ENCODE data around the gene ZNF444. TPM values are rescaled to one million over a fixed set of nuclear protein-coding genes. Genes with fewer than 3 reads are reported as not detected.
"Not testable (repeated sequence)": the region's sequence is repeated elsewhere in the genome, so short reads cannot be mapped to it uniquely, and the experiment has no call there.

The ZNF444 gene
- total RNA-seq, 2 experiments from 2014 or later, result 29.3 to 32.5 TPM

DNA sequence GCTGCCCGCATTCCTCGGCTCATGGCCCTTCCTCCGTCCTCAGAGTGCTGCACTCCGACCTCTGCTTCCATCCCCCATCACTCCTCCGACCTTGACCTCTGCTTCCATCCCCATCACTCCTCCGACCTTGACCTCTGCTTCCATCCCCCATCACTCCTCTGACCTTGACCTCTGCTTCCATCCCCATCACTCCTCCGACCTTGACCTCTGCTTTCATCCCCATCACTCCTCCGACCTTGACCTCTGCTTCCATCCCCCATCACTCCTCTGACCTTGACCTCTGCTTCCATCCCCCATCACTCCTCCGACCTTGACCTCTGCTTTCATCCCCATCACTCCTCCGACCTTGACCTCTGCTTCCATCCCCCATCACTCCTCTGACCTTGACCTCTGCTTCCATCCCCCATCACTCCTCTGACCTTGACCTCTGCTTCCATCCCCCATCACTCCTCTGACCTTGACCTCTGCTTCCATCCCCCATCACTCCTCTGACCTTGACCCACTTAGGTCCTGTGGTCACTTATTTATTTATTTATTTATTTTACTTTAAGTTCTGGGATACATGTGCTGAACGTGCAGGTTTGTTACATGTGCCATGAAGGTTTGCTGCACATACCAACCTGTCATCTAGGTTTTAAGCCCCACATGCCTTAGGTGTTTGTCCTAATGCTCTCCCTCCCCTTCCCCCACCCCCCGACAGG is 8.0 kb downstream of the ZNF444 start:
- H3K9me3 Mint-ChIP-seq (ENCODE audit: low read depth); CTCF ChIA-PET; H3K27me3 Mint-ChIP-seq; H3K4me3 Mint-ChIP-seq; H3K27ac Mint-ChIP-seq; ATAC-seq; H3K4me1 Mint-ChIP-seq; DNase-seq: not testable (repeated sequence)
- H3K36me3 Mint-ChIP-seq, result peaks cover 24% of the 10 kb centered on the region

DNA sequence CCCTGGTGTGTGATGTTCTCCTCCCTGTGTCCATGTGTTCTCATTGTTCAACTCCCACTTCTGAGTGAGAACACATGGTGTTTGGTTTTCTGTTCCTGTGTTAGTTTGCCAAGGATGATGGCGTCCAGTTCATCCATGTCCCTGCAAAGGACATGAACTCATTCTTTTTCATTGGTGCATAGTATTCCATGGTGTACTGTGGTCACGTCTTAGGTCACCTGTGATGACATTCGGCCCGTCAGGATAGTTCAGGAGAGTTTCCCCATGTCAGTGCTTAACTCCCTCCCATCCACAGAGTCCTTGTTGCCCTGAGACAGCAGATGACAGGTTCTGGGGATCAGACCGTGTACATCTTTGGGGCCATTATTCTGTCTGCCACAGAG is 8.6 kb downstream of the ZNF444 start:
- DNase-seq (no peak), ATAC-seq (no peak)
- Mint-ChIP-seq H3K4me1 (peaks cover under 1% of the 10 kb centered on the region), H3K27ac (no peak overlapping the region), H3K27me3 (no peaks in the 10 kb centered on the region), H3K4me3 (no peak overlapping the region), H3K9me3 (ENCODE audit: low read depth) (no peaks in the 10 kb centered on the region), H3K36me3 (peaks cover 23% of the 10 kb centered on the region)
- CTCF ChIA-PET, result no interaction called here

DNA sequence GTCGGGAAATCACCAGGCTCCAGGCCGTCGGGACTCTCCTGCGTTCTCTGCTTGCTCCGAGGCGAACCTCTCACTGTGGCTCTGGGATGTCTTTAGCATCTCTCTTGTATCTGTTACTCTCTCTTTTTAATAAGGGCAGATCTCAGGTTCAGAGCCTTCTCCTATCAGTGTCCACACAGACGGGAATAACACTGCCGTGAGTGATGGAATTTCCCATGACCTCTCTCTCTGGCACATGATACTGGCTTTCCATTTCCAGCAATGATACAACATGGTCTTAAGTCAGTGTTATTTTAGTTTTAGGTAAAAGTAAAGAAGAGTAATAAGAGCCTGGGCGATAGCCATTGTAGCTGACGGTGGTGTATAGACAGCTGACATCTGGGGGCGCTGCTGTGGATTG is 9.3 kb downstream of the ZNF444 start:
- Mint-ChIP-seq H3K9me3 (ENCODE audit: low read depth) (no peaks in the 10 kb centered on the region), H3K4me3 (no peak overlapping the region), H3K27ac (no peak overlapping the region), H3K4me1 (no peaks in the 10 kb centered on the region), H3K27me3 (no peaks in the 10 kb centered on the region), H3K36me3 (peaks cover 23% of the 10 kb centered on the region)
- ATAC-seq, result no peak
- no peak for DNase-seq
- CTCF ChIA-PET, result no interaction called here

DNA sequence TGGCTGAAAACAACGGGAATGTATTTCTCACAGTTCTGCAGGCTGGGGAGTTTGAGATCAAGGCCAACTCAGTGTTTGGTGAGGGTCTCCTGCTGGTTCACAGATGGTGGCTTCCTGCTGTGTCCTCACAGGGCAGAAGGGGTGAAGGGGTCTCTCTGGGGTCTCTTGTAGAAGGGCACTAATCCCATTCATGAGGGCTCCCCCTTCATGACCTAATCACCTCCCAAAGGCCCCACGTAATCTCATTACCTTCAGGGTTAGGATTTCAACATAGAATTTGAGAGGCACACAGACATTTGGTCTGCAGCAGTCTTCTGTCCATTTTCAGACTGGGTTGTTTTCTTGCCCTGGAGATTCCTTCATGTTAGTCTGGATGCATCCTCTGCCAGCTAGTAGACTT is 11.6 kb downstream of the ZNF444 start:
- ATAC-seq (no peak), DNase-seq (no peak)
- CTCF ChIA-PET, result no interaction called here
- no peaks in the 10 kb centered on the region for H3K9me3 Mint-ChIP-seq (ENCODE audit: low read depth)
- peaks cover 21% of the 10 kb centered on the region for H3K36me3 Mint-ChIP-seq
- H3K27ac Mint-ChIP-seq, result no peak overlapping the region
- no peaks in the 10 kb centered on the region for H3K4me1 Mint-ChIP-seq
- no peak overlapping the region for H3K4me3 Mint-ChIP-seq
- H3K27me3 Mint-ChIP-seq, result no peaks in the 10 kb centered on the region

DNA sequence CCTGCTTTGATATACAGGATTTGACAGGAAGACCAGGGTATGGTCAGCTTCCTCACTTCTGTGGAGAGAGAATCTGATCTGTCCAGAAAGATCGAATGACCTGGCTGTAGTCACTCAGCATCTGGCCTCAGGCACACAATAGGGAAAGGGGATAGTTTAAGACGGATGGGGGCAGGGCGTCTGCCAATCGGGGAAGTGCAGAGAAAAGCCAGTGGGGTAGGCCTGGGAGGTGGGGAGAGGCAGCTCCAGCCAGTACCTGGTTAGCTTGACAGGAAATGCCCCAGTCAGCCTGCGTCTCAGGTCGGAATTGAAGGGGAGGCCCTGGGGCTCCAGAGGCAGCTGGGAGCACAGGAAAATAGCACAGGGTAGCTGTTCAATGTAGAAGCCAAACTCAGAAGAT is 12.4 kb downstream of the ZNF444 start:
- Mint-ChIP-seq H3K4me1 (no peaks in the 10 kb centered on the region), H3K9me3 (ENCODE audit: low read depth) (no peaks in the 10 kb centered on the region), H3K4me3 (no peak overlapping the region), H3K27me3 (no peaks in the 10 kb centered on the region), H3K27ac (no peak overlapping the region), H3K36me3 (peaks cover 15% of the 10 kb centered on the region)
- CTCF ChIA-PET, result interaction anchor here (0.8 kb wide), 1 partner anchor 100 kb away, joined by 3 read pairs; no protein-coding TSS in a partner anchor
- DNase-seq (no peak), ATAC-seq (no peak)

DNA sequence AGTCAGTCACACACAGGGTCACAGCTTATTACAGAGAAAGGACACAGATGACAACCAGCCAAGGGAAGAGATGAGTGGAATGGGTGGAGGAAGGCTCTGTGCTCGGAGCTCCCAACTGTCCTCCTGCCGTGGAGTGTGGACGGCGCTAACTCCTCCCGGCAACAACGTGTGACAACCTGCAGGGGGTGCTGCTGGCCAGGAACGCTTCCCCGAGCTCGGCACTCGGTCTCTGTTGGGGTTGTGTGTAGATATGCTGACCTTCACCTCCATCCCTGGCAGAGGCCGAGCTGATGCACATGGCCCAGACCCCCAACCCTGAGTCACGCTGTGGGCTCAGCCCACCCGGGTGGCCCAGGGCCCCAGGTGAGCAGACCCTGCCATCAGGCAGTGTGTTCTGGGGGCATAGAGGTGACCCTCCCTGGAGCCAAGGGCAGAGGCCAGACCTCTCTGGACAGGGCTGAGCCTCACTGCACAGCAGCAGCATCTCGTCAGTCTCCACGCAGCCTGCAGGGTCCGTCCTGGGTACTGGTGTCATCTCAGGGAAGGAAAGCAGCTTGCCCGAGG is 14.1 kb downstream of the ZNF444 start:
- Mint-ChIP-seq H3K4me1 (no peaks in the 10 kb centered on the region), H3K27ac (no peak overlapping the region), H3K4me3 (no peak overlapping the region), H3K36me3 (peaks cover 14% of the 10 kb centered on the region), H3K9me3 (ENCODE audit: low read depth) (no peaks in the 10 kb centered on the region), H3K27me3 (no peaks in the 10 kb centered on the region)
- ATAC-seq (no peak), DNase-seq (no peak)
- CTCF ChIA-PET, result interaction anchor here (0.9 to 1.5 kb wide), 2 partner anchors 79 to 98 kb away, joined by 3 to 7 read pairs; no protein-coding TSS in a partner anchor

DNA sequence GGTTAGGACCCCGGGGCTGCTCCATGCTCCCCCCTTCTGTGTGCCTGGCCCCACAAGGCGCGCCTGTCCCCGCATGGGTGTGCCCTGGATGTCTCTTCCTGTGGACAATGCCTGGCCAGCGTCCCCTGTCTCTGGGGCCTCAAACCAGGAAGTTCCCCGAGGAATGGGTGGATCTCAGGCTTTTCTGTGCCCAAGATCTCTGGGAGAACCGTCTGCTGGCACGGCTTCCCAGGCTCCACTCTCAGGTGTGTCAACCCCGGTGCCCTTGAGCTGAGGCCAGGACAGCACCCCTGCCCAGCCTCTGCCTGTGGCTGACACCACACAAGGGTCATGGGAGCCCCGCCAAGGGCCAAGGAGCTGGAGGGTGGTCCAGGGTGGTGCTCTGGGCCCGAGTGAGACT is 15.7 kb downstream of the ZNF444 start:
- no peaks in the 10 kb centered on the region for H3K9me3 Mint-ChIP-seq (ENCODE audit: low read depth)
- DNase-seq, result no peak
- H3K27ac Mint-ChIP-seq, result no peak overlapping the region
- H3K36me3 Mint-ChIP-seq, result peaks cover 11% of the 10 kb centered on the region
- H3K4me3 Mint-ChIP-seq, result no peak overlapping the region
- no peaks in the 10 kb centered on the region for H3K27me3 Mint-ChIP-seq
- ATAC-seq, result no peak
- H3K4me1 Mint-ChIP-seq, result no peaks in the 10 kb centered on the region
- CTCF ChIA-PET, result no interaction called here

DNA sequence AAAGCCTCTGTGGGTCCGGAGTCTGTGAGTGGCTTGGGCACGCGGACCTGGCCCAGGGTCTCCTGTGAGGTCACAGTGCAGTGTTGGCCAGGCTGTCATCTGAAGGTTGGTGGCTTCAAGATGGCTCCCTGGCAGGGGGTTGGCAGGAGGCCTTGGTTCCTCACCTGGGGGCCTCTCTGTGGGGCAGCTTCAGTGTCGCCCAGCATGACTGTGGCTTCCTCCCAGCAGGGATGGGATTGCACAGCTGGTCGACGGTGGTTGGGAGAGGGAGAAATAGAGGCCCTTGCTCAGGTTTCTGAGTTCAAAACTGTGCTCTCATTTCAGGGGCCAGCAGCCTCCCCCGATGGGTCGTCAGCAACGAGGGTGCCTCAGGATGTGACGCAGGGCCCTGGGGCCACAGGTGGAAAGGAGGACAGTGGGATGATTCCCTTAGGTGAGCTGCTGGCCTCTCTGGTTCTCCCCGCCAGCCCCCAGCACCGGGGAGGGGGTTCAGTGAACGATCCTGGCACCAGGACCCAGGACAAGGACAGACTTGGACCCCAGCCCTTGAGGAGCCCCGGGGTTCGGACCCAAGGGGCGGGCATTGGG is 17.2 kb downstream of the ZNF444 start:
- CTCF ChIA-PET, result interaction anchor here (1.0 kb wide), 1 partner anchor 14 kb away, joined by 3 read pairs; no protein-coding TSS in a partner anchor
- DNase-seq (no peak), ATAC-seq (no peak)
- no peaks in the 10 kb centered on the region for H3K9me3 Mint-ChIP-seq (ENCODE audit: low read depth)
- H3K27me3 Mint-ChIP-seq, result no peaks in the 10 kb centered on the region
- H3K4me1 Mint-ChIP-seq, result peaks cover 2% of the 10 kb centered on the region
- no peak overlapping the region for H3K27ac Mint-ChIP-seq
- no peak overlapping the region for H3K4me3 Mint-ChIP-seq
- H3K36me3 Mint-ChIP-seq, result peaks cover 11% of the 10 kb centered on the region

DNA sequence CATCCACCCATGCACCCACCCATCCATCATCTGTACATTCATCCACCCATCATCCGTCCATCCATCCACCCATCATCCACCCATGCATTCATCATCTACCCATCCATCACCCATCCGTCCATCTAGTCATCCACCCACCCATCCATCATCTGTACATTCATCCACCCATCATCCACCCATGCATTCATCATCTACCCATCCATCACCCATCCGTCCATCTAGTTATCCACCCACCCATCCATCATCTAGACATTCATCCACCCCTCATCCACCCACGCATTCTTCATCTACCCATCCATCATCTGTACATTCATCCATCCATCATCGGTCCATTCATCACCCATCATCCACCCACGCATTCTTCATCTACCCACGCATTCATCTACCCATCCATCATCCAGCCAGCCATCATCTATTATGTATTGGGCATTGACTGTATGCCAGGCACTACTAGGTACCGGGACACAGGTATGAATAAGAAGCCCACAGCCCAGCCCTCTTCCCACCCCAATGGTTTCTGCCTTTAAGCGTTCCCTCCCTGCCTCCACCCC is 18.0 kb downstream of the ZNF444 start:
- Mint-ChIP-seq H3K4me1 (peaks cover 4% of the 10 kb centered on the region), H3K4me3 (no peak overlapping the region), H3K9me3 (ENCODE audit: low read depth) (no peaks in the 10 kb centered on the region), H3K27ac (no peak overlapping the region), H3K36me3 (peaks cover 11% of the 10 kb centered on the region), H3K27me3 (no peaks in the 10 kb centered on the region)
- no peak for DNase-seq
- CTCF ChIA-PET, result no interaction called here
- ATAC-seq, result no peak

DNA sequence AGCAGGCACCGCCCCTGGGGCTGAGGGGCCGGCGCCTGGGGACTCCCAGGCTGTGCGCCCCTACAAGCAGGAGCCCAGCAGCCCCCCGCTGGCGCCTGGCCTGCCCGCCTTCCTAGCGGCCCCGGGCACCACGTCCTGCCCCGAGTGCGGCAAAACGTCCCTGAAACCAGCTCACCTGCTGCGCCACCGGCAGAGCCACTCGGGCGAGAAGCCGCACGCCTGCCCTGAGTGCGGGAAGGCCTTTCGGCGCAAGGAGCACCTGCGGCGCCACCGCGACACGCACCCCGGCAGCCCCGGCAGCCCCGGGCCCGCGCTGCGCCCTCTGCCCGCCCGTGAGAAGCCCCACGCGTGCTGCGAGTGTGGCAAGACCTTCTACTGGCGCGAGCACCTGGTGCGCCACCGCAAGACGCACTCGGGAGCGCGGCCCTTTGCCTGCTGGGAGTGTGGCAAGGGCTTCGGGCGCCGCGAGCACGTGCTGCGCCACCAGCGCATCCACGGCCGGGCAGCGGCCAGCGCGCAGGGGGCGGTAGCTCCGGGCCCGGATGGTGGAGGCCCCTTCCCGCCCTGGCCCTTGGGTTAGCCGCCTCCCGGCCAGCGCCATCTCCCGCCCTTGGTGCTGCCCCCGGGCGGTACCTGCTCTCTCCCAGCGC is 18.7 kb downstream of the ZNF444 start:
- no peak for ATAC-seq

DNA sequence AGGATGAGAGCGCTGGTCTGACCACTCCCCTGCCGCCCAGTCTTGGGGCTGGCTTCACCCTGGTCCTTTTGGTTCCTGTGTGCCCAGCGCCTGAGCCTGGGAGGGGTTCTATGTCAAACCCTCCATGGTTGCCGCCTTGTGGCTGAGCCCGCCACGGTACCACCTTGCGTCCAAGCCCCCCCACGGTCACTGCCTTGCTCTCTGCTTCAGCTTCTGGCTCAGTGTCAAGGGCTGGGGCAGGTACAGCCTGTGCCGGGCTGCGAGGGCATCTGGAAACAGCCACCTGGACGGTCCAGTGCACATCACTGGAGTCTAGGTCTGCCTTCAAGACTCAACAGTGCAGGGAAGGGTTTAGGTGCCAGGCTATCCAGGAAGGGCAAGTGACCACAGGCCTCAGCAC is 20.4 kb downstream of the ZNF444 start:
- Mint-ChIP-seq H3K27me3 (no peaks in the 10 kb centered on the region), H3K36me3 (peaks cover 10% of the 10 kb centered on the region), H3K27ac (no peak overlapping the region), H3K4me1 (peaks cover 8% of the 10 kb centered on the region), H3K9me3 (ENCODE audit: low read depth) (no peaks in the 10 kb centered on the region), H3K4me3 (no peak overlapping the region)
- CTCF ChIA-PET, result no interaction called here
- ATAC-seq, result no peak
- DNase-seq, result no peak

More for the DNA sequence above, 18.7 kb downstream of the ZNF444 start:
- CTCF ChIA-PET, result no interaction called here
- Mint-ChIP-seq H3K27ac (no peak overlapping the region), H3K27me3 (no peaks in the 10 kb centered on the region), H3K9me3 (ENCODE audit: low read depth) (no peaks in the 10 kb centered on the region), H3K36me3 (peaks cover 11% of the 10 kb centered on the region), H3K4me1 (peaks cover 6% of the 10 kb centered on the region), H3K4me3 (no peak overlapping the region)
- DNase-seq, result no peak

DNA sequence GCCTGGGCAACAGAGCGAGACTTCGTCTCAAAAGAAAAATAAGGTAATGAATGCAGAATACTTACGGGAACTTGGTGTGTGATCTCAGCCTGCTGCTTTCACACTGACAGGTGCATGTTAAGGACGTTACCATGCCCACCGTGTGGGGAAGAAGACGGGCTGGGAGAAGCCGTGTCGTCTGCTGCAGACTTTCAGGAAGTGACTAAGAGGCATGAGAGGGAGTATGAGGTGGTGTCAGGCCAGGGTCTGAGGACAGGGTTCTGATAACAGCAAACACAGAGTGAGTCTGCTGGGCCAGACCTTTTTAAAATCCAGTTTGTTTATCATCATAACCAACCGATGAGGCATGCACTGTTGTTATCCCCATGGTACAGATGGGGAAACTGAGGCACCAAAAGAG is 21.2 kb downstream of the ZNF444 start:
- DNase-seq, result no peak
- CTCF ChIA-PET, result interaction anchor here (1.2 kb wide), 1 partner anchor 96 kb away, joined by 3 read pairs; no protein-coding TSS in a partner anchor

DNA sequence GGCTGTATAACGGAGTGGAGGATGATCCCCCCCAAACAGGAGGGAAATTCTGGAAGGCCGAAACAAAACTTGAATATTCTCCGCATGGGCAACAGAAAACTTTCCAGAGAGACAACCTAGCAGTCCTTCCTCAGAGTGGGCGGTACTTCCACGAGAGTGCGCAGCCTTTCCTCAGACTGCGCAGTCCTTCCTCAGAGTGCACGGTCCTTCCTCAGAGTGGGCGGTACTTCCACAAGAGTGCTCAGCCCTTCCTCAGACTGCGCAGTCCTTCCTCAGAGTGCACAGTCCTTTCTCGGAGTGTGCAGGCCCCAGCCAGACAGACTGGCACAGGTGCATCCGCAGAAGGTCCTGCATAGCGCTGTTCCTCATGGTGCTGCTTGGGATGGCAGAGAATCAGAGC is 22.0 kb downstream of the ZNF444 start:
- CTCF ChIA-PET, result interaction anchor here (1.2 kb wide), 1 partner anchor 97 kb away, joined by 3 read pairs; no protein-coding TSS in a partner anchor
- ATAC-seq (no peak), DNase-seq (no peak)
- H3K36me3 Mint-ChIP-seq, result peaks cover 10% of the 10 kb centered on the region
- no peaks in the 10 kb centered on the region for H3K9me3 Mint-ChIP-seq (ENCODE audit: low read depth)
- peaks cover 8% of the 10 kb centered on the region for H3K4me1 Mint-ChIP-seq
- no peaks in the 10 kb centered on the region for H3K27me3 Mint-ChIP-seq
- no peak overlapping the region for H3K27ac Mint-ChIP-seq
- no peak overlapping the region for H3K4me3 Mint-ChIP-seq

More for the DNA sequence above, 21.2 kb downstream of the ZNF444 start:
- no peaks in the 10 kb centered on the region for H3K9me3 Mint-ChIP-seq (ENCODE audit: low read depth)
- H3K27ac Mint-ChIP-seq, result no peak overlapping the region
- peaks cover 8% of the 10 kb centered on the region for H3K4me1 Mint-ChIP-seq
- no peak overlapping the region for H3K4me3 Mint-ChIP-seq
- ATAC-seq, result no peak
- peaks cover 10% of the 10 kb centered on the region for H3K36me3 Mint-ChIP-seq
- H3K27me3 Mint-ChIP-seq, result no peaks in the 10 kb centered on the region
